Activated CD8-positive, alpha-beta memory T cell treated with anti-CD3 and anti-CD28 coated beads, Interleukin-2, amount 50 U/mL, for 1 hour (primary cell): Measurements from ENCODE around the gene PROSER3.

ENCODE experiments used
- DNase-seq: peaks from one replicate; pipeline ENCODE4 v3.0.0-alpha.2; 2020; ENCODE audit errors: extremely low read depth

The PROSER3 gene

GRCh38 chr19:35757749-35758608, at the start of gene PROSER3:
Gene PROSER3 (plus strand): TSS chr19:35758176. CDS start chr19:35758216, 40 bp downstream.
- peak; percentile 97 for DNase-seq

DNA sequence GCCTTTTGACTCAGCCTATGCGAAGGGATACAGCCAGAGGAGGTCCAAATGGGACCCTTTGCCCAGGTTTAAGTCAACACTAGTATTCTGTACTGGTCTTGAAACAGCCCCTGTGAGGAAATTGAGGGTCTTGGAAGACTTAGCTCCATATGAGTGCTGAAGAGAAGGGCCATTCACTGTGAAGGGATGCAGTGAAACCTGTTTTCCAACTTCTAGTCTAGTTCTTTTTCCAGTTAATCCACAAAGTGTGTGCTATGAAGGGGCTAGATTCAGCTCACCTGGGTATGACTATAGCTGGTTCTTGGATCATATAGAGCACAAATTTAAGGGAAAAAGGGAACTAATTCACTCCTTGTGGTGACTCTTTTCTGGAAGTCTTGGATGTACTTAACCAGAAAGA, 49.6 kb upstream of the PROSER3 start:
- no peak for DNase-seq

DNA sequence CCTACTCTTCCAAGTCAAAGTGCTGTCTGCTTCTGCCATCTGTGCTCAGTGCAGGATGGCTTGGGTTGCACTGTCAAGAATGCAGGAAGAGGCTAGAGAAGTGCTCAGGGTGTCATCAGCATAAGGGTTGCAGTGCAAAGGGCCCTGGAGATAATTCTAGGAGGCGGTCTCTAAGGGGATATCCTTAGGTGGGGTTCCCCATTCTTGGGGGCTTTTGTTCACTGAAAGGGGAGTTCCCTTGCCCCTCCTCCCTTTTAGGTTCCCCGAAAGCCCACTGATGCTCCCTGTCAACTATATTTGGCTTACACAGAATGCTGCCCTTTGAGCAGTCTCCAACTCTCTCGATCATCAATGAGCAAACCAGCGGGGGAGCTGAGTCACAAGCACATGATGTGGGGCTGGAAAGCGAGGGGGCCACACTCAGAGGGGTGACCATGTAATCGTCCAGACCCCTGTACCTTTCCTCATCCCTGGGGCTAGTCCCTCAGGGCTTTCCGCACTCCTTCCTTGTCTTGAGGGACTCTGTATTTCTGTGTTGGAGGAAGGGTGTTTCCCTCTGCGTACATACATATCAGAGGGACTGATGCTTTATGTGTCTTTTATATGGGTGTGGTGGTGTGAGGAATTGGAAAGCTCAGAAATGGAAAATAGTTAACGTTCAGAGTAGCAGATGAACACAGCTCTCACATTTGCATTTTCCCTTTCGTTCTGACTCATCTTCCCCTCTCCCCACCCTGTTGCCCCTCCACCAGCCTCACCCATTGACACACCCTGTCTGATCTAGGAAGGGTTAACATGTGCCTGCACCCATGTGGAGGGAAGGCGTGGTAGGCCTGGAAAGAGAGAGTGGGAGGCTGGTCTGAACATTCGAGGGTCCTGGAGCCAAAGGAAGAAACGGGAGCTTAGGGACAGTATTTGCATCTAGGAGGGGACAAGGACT, 46.9 kb upstream of the PROSER3 start:
- DNase-seq: no peak

GRCh38 chr19:35712567-35713505, 45.1 kb upstream of the PROSER3 start:
- DNase-seq: no peak

- no peak for DNase-seq
Observed at GRCh38 chr19:35713506-35713850, 44.5 kb upstream of the PROSER3 start.

GRCh38 chr19:35713904-35714495, 44.0 kb upstream of the PROSER3 start:
- DNase-seq: no peak

DNA sequence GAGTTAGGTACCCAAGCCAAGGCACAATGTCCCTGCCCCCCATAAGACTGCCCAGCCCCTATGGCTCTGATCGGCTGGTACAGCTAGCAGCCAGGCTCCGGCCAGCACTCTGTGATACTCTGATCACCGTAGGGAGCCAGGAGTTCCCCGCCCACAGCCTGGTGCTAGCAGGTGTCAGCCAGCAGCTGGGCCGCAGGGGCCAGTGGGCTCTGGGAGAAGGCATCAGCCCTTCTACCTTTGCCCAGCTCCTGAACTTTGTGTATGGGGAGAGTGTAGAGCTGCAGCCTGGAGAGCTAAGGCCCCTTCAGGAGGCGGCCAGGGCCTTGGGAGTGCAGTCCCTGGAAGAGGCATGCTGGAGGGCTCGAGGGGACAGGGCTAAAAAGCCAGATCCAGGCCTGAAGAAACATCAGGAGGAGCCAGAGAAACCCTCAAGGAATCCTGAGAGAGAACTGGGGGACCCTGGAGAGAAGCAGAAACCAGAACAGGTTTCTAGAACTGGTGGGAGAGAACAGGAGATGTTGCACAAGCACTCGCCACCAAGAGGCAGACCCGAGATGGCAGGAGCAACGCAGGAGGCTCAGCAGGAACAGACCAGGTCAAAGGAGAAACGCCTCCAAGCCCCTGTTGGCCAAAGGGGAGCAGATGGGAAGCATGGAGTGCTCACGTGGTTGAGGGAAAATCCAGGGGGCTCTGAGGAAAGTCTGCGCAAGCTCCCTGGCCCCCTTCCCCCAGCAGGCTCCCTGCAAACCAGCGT, 43.2 kb upstream of the PROSER3 start:
- DNase-seq: no peak

DNA sequence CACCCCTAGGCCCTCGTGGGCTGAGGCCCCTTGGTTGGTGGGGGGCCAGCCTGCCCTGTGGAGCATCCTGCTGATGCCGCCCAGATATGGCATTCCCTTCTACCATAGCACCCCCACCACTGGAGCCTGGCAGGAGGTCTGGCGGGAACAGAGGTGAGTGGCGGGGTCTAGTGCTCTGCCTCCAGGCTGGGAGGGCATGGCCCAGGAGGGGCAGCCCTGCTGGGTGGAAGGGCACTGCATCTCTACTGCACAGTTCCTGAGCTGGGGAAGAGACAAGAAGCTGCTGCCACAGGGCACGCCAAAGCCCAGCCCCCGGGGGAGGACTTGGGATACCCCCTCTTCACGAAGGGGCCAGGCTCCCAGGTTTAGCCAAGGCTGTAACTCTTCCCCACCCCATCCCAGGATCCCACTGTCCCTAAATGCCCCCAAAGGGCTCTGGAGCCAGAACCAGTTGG, 42.6 kb upstream of the PROSER3 start:
- no peak for DNase-seq

DNA sequence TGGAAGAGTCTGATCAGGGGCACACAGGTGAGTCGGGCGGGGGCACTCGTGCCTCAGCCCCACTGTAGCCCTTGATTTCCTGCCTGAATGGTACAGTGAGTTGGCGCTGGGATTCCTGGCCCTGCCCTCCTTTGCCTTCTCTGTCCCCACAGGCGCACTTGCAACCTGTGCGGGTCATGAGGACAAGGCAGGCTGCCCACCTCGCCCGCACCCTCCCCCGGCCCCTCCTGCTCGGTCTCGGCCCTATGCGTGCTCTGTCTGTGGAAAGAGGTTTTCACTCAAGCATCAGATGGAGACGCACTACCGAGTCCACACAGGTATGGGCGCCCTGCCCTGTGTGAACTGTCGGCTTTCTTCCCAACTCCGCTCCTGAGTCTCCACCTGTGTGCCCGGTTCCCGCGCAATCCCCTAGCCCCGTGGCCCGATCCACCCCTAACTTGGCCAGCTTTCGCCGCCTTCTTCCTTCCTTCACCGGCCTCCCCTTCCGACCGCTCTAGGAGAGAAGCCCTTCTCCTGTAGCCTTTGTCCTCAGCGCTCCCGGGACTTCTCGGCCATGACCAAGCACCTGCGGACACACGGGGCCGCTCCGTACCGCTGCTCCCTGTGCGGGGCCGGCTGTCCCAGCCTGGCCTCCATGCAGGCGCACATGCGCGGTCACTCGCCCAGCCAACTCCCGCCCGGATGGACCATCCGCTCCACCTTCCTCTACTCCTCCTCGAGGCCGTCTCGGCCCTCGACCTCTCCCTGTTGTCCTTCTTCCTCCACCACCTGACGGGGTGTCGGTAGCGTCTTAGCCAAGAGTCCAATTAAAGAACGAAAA, 41.8 kb upstream of the PROSER3 start:
- DNase-seq: no peak

DNA sequence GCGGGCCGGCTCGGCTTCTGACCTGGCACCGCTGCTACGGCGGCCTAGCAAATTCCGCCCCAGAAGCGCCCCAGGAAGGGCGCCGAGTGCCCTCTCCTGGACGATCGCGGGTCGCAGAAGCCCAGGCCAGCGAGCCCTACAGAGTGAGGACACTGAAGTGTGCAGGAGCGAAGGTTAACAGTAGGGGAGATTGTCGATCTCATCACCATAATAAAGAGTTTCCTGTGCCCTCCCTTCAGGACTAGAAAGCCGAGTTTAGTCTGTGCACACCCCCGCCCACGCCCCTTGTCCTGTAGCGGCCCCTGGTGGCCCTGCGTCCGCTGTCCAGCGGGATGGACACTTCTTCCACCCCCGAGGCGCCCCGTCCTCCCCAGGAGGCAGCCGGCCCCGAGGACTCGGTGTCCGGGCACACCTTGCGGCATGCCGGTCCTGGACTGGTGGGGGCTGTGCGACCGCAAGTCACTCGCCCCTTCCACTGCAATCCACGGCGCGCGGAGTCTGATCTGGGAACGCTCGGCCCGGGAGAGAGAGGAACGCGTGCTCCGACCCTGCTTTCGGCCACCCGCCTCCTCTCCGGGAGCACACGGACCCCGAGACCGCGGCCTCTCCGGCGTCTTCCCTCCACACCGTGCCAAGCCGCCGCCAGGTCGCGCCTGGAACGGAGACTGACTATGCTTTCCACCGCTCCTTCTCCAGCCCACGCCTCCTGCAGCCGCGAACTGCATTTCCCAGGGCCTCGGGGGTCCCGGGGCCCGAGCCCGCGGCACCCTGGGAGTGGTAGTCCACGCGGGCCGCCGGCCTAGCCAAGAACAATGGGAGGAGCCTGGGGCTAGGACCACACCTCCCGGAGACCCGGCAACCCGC, 40.9 kb upstream of the PROSER3 start:
- DNase-seq: peak; percentile 90

DNA sequence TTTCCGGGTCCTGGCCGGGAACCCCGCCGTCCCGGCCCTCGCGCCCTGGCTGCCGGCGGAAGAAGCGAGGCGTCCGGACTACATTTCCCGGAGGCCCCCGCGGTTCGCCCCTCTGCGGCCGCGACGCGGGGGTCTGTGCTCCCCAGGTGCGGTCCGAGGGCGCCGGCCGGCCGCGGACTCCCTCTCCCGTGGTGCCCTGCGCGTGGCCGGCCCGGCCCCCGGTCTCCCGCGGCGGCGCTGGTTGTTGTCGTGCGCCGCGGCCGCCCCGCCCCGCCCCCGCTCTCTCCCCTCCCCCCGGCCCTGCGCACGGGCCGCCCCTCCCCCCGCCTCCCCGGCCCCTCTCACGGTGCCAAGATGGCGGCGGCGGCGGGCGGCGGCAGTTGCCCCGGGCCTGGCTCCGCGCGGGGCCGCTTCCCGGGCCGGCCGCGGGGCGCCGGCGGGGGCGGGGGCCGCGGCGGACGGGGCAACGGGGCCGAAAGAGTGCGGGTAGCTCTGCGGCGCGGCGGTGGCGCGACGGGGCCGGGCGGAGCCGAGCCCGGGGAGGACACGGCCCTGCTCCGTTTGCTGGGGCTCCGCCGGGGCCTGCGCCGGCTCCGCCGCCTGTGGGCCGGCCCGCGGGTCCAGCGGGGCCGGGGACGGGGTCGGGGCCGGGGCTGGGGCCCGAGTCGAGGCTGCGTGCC, 40.2 kb upstream of the PROSER3 start, which contains the start of gene KMT2B:
TSS of gene KMT2B (plus strand) at position 339 of the 680 bp plus-strand sequence. CDS start at position 355, 16 bp downstream.
- DNase-seq: no peak

DNA sequence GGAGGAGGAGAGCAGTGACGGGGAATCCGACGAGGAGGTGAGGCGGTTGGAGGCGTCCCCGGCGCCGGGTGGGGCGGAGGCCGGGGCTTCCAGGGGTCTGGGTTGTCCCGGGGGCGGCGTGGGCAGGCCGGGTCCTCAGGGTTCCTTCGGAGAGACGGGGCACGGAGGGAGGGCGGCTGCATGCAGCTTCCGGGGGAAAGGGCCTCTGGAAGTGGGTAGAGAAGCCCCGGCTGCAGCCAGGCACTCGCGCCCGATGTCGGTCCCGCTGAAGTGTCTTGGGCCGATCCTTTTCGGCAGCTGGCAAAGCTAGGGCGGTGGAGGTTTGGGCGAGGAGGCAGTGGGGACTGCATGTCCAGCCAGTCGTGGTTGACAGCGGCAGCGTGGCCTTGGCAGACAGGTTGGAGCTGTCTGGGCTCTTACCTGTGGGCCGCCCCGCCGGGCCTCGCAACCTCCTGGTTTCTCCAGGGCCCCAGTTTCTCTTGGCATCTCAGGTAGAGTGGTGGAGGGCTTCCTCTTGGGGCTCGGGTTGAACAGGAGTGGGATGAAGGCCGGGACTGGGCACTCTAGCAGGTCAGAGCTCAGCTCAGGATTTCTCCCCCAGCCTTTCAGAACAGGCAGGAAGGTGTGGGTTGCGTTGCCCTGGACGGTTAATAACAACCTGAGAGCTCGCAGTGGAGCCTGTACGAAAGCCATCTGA, 39.5 kb upstream of the PROSER3 start:
- DNase-seq: no peak

- no peak for DNase-seq
Observed at GRCh38 chr19:35719402-35720162, 38.4 kb upstream of the PROSER3 start.

- DNase-seq: no peak
Observed at GRCh38 chr19:35720163-35720524, 37.8 kb upstream of the PROSER3 start.

DNA sequence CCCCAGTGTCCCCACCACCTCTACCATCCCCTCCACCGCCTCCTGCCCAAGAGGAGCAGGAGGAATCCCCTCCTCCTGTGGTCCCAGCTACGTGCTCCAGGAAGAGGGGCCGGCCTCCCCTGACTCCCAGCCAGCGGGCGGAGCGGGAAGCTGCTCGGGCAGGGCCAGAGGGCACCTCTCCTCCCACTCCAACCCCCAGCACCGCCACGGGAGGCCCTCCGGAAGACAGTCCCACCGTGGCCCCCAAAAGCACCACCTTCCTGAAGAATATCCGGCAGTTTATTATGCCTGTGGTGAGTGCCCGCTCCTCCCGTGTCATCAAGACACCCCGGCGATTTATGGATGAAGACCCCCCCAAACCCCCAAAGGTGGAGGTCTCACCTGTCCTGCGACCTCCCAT, 37.3 kb upstream of the PROSER3 start:
- no peak for DNase-seq

DNA sequence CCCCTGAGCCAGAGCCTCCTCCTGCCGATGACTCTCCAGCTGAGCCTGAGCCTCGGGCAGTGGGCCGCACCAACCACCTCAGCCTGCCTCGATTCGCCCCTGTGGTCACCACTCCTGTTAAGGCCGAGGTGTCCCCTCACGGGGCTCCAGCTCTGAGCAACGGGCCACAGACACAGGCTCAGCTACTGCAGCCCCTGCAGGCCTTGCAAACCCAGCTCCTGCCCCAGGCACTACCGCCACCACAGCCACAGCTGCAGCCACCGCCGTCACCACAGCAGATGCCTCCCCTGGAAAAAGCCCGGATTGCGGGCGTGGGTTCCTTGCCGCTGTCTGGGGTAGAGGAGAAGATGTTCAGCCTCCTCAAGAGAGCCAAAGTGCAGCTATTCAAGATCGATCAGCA, 36.6 kb upstream of the PROSER3 start:
- no peak for DNase-seq

DNA sequence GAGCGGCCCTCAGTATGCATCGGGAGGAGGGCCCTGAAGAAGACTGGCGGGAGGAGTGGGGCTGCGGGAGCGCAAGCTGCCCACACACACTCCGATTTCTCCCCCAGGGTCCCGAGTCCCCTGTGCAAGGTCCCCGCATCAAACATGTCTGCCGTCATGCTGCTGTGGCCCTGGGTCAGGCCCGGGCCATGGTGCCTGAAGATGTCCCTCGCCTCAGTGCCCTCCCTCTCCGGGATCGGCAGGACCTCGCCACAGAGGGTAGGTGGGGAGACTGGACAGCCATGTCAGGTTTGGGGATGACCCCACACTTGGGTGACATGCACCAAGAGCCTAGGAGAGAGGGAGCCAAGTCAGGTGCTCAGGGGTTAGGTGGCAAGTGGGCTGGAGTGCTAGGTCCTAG, 35.5 kb upstream of the PROSER3 start:
- no peak for DNase-seq
